AG08395 (cell line): ENCODE data around the gene CLEC16A.
A peak's percentile ranks its signal among the peaks of the same experiment; 100 is the strongest.
"Not testable (repeated sequence)": the region's sequence is repeated elsewhere in the genome, so short reads cannot be mapped to it uniquely, and the experiment has no call there.

ENCODE experiments used
- DNase-seq: peaks from one replicate; pipeline ENCODE4 v3.0.0; 2012; ENCODE audit warnings: mixed read lengths, low spot score

CLEC16A gene

GRCh38 chr16:10939649-10940234 lies 4.6 kb upstream of the CLEC16A start:
- DNase-seq, result no peak

GRCh38 chr16:10940501-10941079 lies 3.8 kb upstream of the CLEC16A start:
- DNase-seq, result no peak

- no peak for DNase-seq
Observed at GRCh38 chr16:10941127-10941933, 3.0 kb upstream of the CLEC16A start.

- not testable (repeated sequence) for DNase-seq
Observed at GRCh38 chr16:10941935-10942351, 2.4 kb upstream of the CLEC16A start.

GRCh38 chr16:10942352-10943063 lies 1.9 kb upstream of the CLEC16A start, which contains the start of gene DEXI:
Gene DEXI (minus strand): TSS chr16:10942468. CDS start chr16:10942005, 463 bp downstream.
- peak; percentile 99 for DNase-seq

- no peak for DNase-seq
Observed at GRCh38 chr16:10943064-10943353, 1.4 kb upstream of the CLEC16A start.

GRCh38 chr16:10945065-10945787 lies 862 bp downstream of the CLEC16A start:
- no peak for DNase-seq

- DNase-seq, result no peak
Observed at GRCh38 chr16:10946308-10946707, 1.9 kb downstream of the CLEC16A start.

- DNase-seq, result no peak
Observed at GRCh38 chr16:10947211-10947787, 2.9 kb downstream of the CLEC16A start.

GRCh38 chr16:10949424-10949970 lies 5.1 kb downstream of the CLEC16A start:
- no peak for DNase-seq

- DNase-seq, result no peak
Observed at GRCh38 chr16:10950393-10950792, 6.0 kb downstream of the CLEC16A start.

- DNase-seq, result no peak
Observed at GRCh38 chr16:10951026-10951425, 6.7 kb downstream of the CLEC16A start.

GRCh38 chr16:10954903-10955302 lies 10.5 kb downstream of the CLEC16A start:
- DNase-seq, result no peak

- DNase-seq, result no peak
Observed at GRCh38 chr16:10957771-10958482, 13.6 kb downstream of the CLEC16A start.

GRCh38 chr16:10959161-10959560 lies 14.8 kb downstream of the CLEC16A start:
- no peak for DNase-seq

- DNase-seq, result peak; percentile 92
Observed at GRCh38 chr16:10961231-10961630, 16.9 kb downstream of the CLEC16A start.

GRCh38 chr16:10964039-10964890 lies 19.9 kb downstream of the CLEC16A start:
- peak; percentile 90 for DNase-seq

GRCh38 chr16:10964891-10965326 lies 20.5 kb downstream of the CLEC16A start:
- no peak for DNase-seq

GRCh38 chr16:10965440-10966061 lies 21.2 kb downstream of the CLEC16A start:
- DNase-seq, result no peak
